B cell (primary cell): ENCODE results near the gene AAK1.

Source experiments
- CTCF ChIP-seq: fragments of 200-600 bp; IDR thresholded peaks from one replicate; pipeline ENCODE4 v1.8.0; 2022; ENCODE audit warnings: antibody characterized with exemption, mild to moderate bottlenecking
- EZH2 ChIP-seq: IDR thresholded peaks from 2 replicates; pipeline ENCODE4 v1.6.1; 2012; ENCODE audit warnings: borderline replicate concordance, low read depth, mild to moderate bottlenecking, moderate library complexity, low read length; ENCODE audit not compliant: insufficient read depth, poor library complexity, severe bottlenecking

GRCh38 chr2:69525261-69525660 lies 118.3 kb downstream of the AAK1 start:
- TF ChIP-seq CTCF (no peak), EZH2 (no peak)
